Activated naive CD8-positive, alpha-beta T cell treated with anti-CD3 and anti-CD28 coated beads for 36 hours (primary cell): ENCODE results near the gene GIPC2. TPM values are rescaled to one million over a fixed set of nuclear protein-coding genes. Genes with fewer than 3 reads are reported as not detected.

Experiments
- DNase-seq: peaks from one replicate; pipeline ENCODE4 v3.0.0; 2021
- H3K27ac Mint-ChIP-seq: one replicate; pipeline ENCODE4 v1.8.0; 2022; ENCODE audit warnings: mild to moderate bottlenecking, moderate library complexity, mixed read lengths
- H3K27me3 Mint-ChIP-seq: one replicate; pipeline ENCODE4 v1.8.0; 2022; ENCODE audit warnings: mild to moderate bottlenecking, mixed read lengths
- H3K36me3 Mint-ChIP-seq: one replicate; pipeline ENCODE4 v1.8.0; 2021; ENCODE audit warnings: mild to moderate bottlenecking, mixed read lengths
- H3K4me1 Mint-ChIP-seq: one replicate; pipeline ENCODE4 v1.8.0; 2021; ENCODE audit warnings: mixed read lengths
- H3K4me3 Mint-ChIP-seq: one replicate; pipeline ENCODE4 v1.8.0; 2022; ENCODE audit warnings: mild to moderate bottlenecking, moderate library complexity, mixed read lengths
- H3K9me3 Mint-ChIP-seq: one replicate; pipeline ENCODE4 v1.8.0; 2022; ENCODE audit warnings: mixed read lengths
- total RNA-seq, 2 experiments: library from RNA; stranded (reverse); gene quantifications; one replicate each; pipeline ENCODE4 v1.2.3, GENCODE V29; 2021

Gene GIPC2
- total RNA-seq, 2 experiments from 2014 or later, result 0.14 to 0.20 TPM

DNA sequence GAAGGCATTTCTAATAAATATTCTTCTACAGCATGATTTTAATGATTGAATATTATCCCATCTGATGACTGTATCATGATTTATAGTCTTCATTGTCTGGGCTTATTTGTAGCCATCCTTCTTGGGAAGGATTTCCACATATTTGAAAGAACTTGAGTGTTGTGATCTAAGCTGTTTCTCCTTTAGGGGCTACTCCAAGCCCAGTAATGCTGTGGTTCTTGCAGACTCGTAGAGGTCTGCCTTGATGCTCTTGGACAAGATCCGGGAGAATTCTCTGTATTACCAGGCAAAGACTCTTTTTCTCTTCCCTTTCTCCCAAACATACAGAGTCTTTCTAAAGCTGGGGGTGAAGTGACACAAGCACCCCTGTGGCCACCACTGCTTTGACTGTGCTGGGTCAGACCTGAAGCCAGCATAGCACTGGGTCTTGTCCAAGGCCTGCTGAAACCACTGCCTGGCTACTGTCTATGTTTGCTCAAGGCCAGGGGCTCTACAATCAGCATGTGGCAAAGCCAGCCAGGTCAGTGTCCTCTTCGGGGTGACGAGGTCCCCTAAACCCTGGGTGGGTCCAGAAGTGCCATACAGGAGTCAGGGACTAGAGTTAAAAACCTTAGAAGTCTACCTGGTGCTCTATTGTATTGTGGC is 107.4 kb downstream of the GIPC2 start:
- peaks cover 11% of the 10 kb centered on the region for H3K27me3 Mint-ChIP-seq
- DNase-seq, result no peak

DNA sequence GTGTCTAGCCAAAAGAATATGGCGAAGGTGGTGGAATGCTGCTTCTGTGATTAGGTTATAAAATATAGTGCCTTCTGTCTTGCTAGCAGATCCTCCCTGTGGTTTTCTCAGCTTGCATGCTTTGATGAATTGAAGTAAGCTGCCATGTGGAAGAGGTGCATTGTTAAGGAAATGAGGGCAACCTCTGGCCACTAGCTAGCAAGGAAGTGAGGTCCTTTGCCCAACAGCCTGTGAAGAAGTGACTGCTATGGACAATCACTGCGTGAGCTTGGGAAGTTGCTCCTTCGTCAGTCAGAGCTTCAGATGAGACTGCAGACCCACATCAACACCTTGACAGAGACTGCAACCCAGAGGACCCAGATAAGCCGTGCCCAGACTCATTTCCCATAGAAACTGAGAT is 109.4 kb downstream of the GIPC2 start:
- H3K4me1 Mint-ChIP-seq, result no peaks in the 10 kb centered on the region
- H3K36me3 Mint-ChIP-seq, result no peaks in the 10 kb centered on the region
- H3K27ac Mint-ChIP-seq, result no peak overlapping the region
- H3K4me3 Mint-ChIP-seq, result no peak overlapping the region
- no peaks in the 10 kb centered on the region for H3K9me3 Mint-ChIP-seq
- no peak for DNase-seq
- H3K27me3 Mint-ChIP-seq, result peaks cover 5% of the 10 kb centered on the region

More for the DNA sequence above, 107.4 kb downstream of the GIPC2 start:
- no peak overlapping the region for H3K4me3 Mint-ChIP-seq
- no peaks in the 10 kb centered on the region for H3K4me1 Mint-ChIP-seq
- no peak overlapping the region for H3K27ac Mint-ChIP-seq
- no peaks in the 10 kb centered on the region for H3K36me3 Mint-ChIP-seq
- no peaks in the 10 kb centered on the region for H3K9me3 Mint-ChIP-seq

DNA sequence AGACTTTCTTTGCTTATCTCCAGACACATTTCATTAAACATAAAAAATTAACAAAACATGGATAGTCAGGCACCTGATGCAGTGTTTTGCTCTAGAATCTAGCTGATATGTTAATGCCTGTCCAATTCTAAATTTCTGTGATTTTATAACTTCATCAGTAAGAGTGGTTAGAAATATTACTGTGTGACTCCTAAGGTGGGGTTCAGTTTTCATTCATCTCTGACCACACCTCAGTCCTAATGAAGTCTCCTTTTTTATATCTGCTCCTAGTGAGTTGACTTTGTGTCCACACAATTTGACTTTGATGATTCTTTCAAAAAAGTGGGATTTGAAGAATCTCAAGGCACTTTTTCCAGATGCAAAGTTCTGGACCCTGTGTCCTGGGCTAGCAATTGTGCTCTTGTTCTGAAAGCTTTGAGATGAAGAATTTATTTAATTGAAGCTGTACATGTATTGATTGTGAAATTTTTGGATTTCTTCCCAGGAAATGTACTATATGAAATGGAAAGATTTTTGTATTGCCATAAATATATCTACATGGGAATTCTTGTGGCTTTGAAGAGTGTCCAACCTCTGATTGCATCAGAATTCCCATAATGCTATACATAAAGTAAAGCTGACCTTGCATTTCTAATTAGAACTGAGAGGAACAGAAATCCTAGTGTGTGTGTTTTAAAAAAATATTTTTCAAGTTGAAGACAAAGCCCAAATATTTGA is 111.2 kb downstream of the GIPC2 start:
- Mint-ChIP-seq H3K9me3 (no peaks in the 10 kb centered on the region), H3K36me3 (no peaks in the 10 kb centered on the region), H3K27me3 (peaks cover 5% of the 10 kb centered on the region), H3K4me1 (no peaks in the 10 kb centered on the region), H3K27ac (no peak overlapping the region), H3K4me3 (no peak overlapping the region)
- DNase-seq, result no peak

DNA sequence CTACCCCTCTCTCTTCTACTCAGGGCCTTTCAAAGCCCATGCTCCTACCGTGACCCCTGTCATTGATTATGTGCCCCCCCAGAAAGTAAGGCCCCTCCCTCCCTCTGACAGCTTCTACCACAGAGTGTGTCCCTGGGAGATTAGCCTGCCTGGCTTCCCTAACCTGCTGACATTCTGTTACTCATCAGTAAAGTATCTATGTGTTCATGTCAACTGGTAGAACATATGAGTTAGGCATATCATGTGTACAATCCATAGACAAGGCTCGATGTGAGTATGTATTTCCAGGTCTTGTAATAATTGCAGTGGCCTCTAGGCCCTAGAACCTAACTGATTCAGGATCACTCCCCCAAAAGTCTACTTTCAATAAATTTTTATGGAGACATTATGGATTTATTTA is 120.0 kb downstream of the GIPC2 start:
- Mint-ChIP-seq H3K27me3 (peaks cover 3% of the 10 kb centered on the region), H3K27ac (no peak overlapping the region), H3K4me1 (no peaks in the 10 kb centered on the region), H3K9me3 (no peaks in the 10 kb centered on the region), H3K4me3 (no peak overlapping the region), H3K36me3 (no peaks in the 10 kb centered on the region)
- DNase-seq, result no peak

DNA sequence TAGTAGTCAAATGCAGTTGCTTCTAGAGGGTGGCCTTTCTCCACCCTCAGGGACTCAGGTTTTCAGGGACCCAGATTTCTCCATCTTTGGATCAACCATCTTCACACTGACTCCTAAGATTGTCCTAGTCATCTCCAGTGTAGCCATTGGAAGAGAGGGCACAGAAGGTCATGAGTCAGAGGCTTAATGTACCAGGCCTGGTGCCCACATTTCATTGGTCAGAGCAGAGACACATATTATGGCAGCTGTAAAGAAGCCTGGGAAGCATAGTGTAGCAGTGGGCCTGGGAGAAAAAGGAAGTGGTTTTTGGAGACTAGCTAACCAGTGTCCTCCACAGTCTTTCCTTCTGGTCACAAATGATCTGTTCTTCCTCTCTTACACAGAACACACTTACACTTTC is 122.5 kb downstream of the GIPC2 start:
- no peak for DNase-seq
- no peaks in the 10 kb centered on the region for H3K4me1 Mint-ChIP-seq
- no peak overlapping the region for H3K4me3 Mint-ChIP-seq
- no peaks in the 10 kb centered on the region for H3K36me3 Mint-ChIP-seq
- H3K27ac Mint-ChIP-seq, result no peak overlapping the region
- H3K27me3 Mint-ChIP-seq, result no peaks in the 10 kb centered on the region
- H3K9me3 Mint-ChIP-seq, result no peaks in the 10 kb centered on the region

DNA sequence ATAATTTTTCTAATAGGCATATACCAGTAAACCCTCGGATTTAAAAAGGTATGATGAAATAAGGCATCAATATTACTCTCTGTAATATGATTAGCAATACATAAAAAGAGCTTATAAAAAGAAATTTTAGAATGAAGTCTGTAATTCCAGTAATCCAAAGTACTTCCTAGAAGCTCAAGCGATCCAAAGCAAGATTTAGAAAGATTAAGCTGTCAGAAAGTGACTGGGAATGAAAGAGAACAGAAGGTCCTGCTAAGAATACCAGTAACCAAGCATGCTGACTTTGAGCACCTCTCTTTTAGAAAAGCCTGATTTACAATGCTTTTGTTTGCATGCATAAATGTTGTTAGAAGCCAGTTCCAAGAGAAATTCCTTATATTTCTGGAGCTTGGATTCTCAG is 125.1 kb downstream of the GIPC2 start:
- H3K4me1 Mint-ChIP-seq, result no peaks in the 10 kb centered on the region
- H3K36me3 Mint-ChIP-seq, result no peaks in the 10 kb centered on the region
- DNase-seq, result no peak
- H3K9me3 Mint-ChIP-seq, result no peaks in the 10 kb centered on the region
- H3K4me3 Mint-ChIP-seq, result no peak overlapping the region
- no peaks in the 10 kb centered on the region for H3K27me3 Mint-ChIP-seq
- H3K27ac Mint-ChIP-seq, result no peak overlapping the region

DNA sequence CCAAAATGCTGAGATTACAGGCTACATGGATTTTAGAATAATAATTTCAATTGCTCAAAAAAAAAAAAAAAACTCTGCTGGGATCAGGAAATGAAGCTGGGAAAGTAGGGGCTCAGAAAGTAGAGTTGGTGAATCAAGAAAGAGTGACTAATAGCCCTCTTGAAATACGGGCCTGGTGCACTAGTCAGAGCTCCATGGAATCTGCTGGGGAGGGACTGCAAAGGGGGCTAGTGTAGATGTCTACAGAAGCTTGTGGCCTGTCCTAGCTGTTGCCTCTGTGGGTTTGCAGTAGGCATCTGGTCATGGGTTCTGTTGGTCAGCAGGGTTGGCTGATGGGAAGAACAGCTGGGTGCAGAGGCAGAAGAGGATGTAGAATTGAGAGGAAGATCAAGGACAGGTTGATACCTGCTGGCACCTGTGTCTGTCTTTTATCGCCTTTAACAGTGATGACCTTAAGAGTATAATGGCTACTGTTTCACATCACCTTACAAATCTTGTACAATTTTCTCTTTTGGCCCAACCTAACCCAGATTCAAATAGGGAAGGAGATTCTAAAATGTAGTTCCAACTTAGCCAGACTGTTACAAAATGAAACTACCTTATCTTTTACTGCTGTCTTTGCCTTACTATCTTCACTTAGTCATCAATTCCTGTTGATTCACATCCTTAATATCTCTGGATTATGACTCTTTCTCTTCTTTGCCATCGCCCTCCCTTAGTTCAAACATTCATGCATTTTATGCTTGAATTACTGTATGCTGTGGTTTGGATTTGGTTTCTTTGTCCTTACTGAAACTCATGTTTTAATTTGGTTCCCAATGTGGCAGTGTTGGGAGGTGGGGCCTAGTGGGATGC is 126.2 kb downstream of the GIPC2 start:
- H3K27ac Mint-ChIP-seq, result no peak overlapping the region
- H3K36me3 Mint-ChIP-seq, result no peaks in the 10 kb centered on the region
- no peaks in the 10 kb centered on the region for H3K4me1 Mint-ChIP-seq
- H3K9me3 Mint-ChIP-seq, result no peaks in the 10 kb centered on the region
- H3K27me3 Mint-ChIP-seq, result no peaks in the 10 kb centered on the region
- no peak overlapping the region for H3K4me3 Mint-ChIP-seq
- no peak for DNase-seq

DNA sequence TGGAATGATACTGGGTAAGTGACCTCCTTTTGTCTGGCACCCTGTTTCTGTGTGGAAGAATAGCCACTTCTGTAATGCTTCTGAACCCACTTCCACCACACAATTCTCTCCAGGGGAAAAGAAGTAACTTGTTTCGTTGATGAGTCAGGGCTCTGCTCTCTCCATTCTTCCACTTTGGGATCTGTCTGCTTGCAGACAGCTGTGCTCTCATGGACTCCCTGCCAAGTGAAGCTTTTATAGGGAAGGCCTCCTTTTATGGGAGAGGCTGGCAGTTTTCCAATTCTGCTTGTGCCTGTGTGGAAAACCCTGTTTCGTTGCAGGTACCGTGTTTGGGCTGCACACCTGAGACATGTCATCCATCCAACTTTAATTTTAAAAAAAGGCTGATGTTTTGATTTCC is 130.7 kb downstream of the GIPC2 start:
- Mint-ChIP-seq H3K27me3 (peaks cover 3% of the 10 kb centered on the region), H3K27ac (no peak overlapping the region), H3K9me3 (no peaks in the 10 kb centered on the region), H3K4me3 (no peak overlapping the region), H3K4me1 (no peaks in the 10 kb centered on the region), H3K36me3 (no peaks in the 10 kb centered on the region)
- DNase-seq, result no peak

DNA sequence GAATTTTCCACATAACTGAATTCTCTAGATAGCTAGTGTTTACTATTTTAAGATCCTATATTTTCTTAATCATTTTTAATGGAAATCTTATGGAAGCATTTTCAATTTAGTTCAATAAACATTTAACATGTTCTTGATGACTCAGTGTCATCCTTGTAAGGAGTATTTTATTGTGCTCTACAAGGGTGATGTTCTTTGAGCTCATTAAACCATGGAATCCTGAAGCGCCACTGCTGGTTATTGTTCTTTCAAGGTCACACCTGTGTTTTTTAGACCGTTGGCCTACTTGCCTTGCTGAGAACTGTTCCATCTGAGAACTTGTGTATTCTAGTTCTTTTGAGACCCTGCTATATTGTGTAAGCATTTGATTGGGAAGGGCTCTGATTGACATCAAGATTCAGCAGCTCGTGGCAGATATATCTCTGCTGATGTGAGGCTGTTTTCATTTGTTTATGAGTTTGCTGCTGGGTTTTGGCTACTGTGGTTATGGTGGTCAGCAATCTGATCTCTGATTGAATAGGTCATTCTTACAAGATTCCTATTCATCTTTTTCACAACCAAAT is 132.0 kb downstream of the GIPC2 start:
- no peaks in the 10 kb centered on the region for H3K4me1 Mint-ChIP-seq
- no peak for DNase-seq
- no peak overlapping the region for H3K27ac Mint-ChIP-seq
- H3K36me3 Mint-ChIP-seq, result no peaks in the 10 kb centered on the region
- H3K9me3 Mint-ChIP-seq, result no peaks in the 10 kb centered on the region
- H3K27me3 Mint-ChIP-seq, result peaks cover 3% of the 10 kb centered on the region
- H3K4me3 Mint-ChIP-seq, result no peak overlapping the region

DNA sequence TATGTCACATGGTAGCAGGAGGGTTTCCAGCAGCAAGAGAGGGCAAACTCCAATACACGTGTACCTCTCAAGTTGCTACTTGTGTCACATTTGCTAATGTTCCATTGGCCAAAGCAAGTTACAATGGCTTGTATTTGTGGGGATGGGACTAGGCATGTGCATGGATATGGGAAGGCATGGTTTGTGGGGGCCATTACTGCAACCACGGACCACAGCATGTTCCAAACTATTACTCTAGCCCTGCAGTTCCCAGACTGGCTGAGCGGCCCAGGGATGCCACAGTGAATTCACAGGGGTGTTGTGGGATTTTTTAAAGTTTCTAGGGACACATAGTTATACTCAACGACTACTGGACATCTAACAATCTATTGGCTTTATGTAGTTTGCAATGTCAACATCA is 133.1 kb downstream of the GIPC2 start:
- DNase-seq, result no peak
- Mint-ChIP-seq H3K4me3 (no peak overlapping the region), H3K9me3 (no peaks in the 10 kb centered on the region), H3K27ac (no peak overlapping the region), H3K27me3 (peaks cover 3% of the 10 kb centered on the region), H3K4me1 (no peaks in the 10 kb centered on the region), H3K36me3 (no peaks in the 10 kb centered on the region)

DNA sequence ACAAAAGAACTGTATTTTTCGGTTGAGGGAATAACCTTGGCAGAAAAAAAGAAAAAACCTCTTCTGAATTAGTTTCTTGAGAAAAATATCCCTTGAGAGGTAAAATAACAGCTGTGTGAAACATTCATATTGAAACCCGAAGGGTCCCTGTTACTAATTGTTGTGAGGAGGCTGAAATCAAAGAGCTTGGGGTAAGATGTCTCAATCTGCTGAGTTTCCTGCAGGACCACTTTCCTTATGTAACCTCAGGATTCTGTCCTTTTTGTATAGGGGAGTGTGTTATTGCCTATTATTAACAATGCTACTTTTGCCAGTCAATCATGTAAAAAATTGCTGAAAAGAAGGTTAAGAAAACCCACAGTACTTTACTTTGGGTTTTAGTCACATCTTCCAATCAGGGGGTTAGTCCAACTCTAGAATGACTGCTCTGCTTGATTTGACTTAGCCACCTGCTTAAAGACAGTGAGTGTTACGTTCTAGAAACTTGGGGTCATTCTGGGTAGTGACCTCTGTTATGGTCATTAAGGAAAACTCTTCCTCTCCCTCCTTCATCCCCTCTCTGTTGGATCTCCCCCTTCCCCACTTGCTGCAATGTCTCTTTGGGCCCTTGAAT is 138.8 kb downstream of the GIPC2 start:
- no peak overlapping the region for H3K27ac Mint-ChIP-seq
- DNase-seq, result no peak
- H3K4me1 Mint-ChIP-seq, result no peaks in the 10 kb centered on the region
- peaks cover 3% of the 10 kb centered on the region for H3K27me3 Mint-ChIP-seq
- no peaks in the 10 kb centered on the region for H3K9me3 Mint-ChIP-seq
- no peak overlapping the region for H3K4me3 Mint-ChIP-seq
- H3K36me3 Mint-ChIP-seq, result no peaks in the 10 kb centered on the region

Other genes with a start within 250 kb of the GIPC2 start
- 1 to 10 TPM; 2.5 to 2.6 TPM for gene NEXN, start 157.3 kb upstream of the GIPC2 start, total RNA-seq
- 100 to 1,000 TPM; 242 to 255 TPM for gene FUBP1, start 66.9 kb upstream of the GIPC2 start, total RNA-seq
- gene DNAJB4, start 41.0 kb upstream of the GIPC2 start, total RNA-seq, result 1 to 10 TPM; 7.0 to 8.4 TPM